Measurements from ENCODE around the gene KHDRBS2.

DNA sequence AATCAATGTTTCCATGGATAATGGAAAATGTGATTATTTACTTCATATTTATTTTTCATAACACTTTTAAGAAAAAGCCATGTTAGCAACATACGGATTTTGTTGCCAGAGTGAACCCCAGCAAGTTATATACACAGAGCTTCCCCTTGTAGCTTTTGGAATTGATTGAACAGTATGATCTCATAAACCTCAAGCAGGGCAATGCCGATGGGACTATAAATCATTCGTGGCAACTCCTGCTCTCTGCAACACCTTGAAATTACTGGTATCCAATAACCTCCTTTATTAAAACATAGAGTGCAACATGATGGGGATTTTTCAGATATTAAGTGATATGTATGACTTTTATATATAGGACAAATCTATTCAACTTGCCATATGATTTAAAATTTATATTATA is 428.5 kb downstream of the KHDRBS2 start:
- TF ChIP-seq NANOG (IDR thresholded peaks at IDR 0.05; ENCODE audit: borderline replicate concordance) (no peak), EZH2 (IDR thresholded peaks at IDR 0.05; ENCODE audit: low read depth, unreplicated experiment) (no peak), CTCF (conservative IDR thresholded peaks at IDR 0.05; ENCODE audit: low read depth in 2 of 2) (no peak), EZH2phosphoT487 (IDR thresholded peaks at IDR 0.05; ENCODE audit: unreplicated experiment) (no peak), REST (IDR thresholded peaks at IDR 0.05; ENCODE audit: unreplicated experiment) (no peak), ETS1 (IDR thresholded peaks at IDR 0.05) (no peak), ZNF331 (CRISPR knock-in tag; IDR thresholded peaks at IDR 0.05; ENCODE audit: low read depth) (no peak), POLR2AphosphoS5 (IDR thresholded peaks at IDR 0.05; ENCODE audit: low read depth) (no peak), CREB1 (CRISPR knock-in tag; IDR thresholded peaks at IDR 0.05; ENCODE audit: low read depth) (no peak), JUNB (IDR thresholded peaks at IDR 0.05; ENCODE audit: unreplicated experiment) (no peak)
- TF ChIP-seq, protein P1, sequence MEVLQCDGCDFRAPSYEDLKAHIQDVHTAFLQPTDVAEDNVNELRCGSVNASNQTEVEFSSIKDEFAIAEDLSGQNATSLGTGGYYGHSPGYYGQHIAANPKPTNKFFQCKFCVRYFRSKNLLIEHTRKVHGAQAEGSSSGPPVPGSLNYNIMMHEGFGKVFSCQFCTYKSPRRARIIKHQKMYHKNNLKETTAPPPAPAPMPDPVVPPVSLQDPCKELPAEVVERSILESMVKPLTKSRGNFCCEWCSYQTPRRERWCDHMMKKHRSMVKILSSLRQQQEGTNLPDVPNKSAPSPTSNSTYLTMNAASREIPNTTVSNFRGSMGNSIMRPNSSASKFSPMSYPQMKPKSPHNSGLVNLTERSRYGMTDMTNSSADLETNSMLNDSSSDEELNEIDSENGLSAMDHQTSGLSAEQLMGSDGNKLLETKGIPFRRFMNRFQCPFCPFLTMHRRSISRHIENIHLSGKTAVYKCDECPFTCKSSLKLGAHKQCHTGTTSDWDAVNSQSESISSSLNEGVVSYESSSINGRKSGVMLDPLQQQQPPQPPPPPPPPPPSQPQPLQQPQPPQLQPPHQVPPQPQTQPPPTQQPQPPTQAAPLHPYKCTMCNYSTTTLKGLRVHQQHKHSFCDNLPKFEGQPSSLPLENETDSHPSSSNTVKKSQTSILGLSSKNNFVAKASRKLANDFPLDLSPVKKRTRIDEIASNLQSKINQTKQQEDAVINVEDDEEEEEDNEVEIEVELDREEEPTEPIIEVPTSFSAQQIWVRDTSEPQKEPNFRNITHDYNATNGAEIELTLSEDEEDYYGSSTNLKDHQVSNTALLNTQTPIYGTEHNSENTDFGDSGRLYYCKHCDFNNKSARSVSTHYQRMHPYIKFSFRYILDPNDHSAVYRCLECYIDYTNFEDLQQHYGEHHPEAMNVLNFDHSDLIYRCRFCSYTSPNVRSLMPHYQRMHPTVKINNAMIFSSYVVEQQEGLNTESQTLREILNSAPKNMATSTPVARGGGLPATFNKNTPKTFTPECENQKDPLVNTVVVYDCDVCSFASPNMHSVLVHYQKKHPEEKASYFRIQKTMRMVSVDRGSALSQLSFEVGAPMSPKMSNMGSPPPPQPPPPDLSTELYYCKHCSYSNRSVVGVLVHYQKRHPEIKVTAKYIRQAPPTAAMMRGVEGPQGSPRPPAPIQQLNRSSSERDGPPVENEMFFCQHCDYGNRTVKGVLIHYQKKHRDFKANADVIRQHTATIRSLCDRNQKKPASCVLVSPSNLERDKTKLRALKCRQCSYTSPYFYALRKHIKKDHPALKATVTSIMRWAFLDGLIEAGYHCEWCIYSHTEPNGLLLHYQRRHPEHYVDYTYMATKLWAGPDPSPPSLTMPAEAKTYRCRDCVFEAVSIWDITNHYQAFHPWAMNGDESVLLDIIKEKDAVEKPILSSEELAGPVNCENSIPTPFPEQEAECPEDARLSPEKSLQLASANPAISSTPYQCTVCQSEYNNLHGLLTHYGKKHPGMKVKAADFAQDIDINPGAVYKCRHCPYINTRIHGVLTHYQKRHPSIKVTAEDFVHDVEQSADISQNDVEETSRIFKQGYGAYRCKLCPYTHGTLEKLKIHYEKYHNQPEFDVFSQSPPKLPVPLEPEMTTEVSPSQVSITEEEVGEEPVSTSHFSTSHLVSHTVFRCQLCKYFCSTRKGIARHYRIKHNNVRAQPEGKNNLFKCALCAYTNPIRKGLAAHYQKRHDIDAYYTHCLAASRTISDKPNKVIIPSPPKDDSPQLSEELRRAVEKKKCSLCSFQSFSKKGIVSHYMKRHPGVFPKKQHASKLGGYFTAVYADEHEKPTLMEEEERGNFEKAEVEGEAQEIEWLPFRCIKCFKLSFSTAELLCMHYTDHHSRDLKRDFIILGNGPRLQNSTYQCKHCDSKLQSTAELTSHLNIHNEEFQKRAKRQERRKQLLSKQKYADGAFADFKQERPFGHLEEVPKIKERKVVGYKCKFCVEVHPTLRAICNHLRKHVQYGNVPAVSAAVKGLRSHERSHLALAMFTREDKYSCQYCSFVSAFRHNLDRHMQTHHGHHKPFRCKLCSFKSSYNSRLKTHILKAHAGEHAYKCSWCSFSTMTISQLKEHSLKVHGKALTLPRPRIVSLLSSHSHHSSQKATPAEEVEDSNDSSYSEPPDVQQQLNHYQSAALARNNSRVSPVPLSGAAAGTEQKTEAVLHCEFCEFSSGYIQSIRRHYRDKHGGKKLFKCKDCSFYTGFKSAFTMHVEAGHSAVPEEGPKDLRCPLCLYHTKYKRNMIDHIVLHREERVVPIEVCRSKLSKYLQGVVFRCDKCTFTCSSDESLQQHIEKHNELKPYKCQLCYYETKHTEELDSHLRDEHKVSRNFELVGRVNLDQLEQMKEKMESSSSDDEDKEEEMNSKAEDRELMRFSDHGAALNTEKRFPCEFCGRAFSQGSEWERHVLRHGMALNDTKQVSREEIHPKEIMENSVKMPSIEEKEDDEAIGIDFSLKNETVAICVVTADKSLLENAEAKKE (CRISPR knock-in tag; IDR thresholded peaks at IDR 0.05), result no peak

All from GM23338 (cell line).